Ishikawa (cell line): ENCODE results near the gene HTR2A.

ENCODE experiments used
- CEBPB ChIP-seq: IDR thresholded peaks from 2 replicates; pipeline ENCODE4 v1.6.1; 2012
- EGR1 ChIP-seq: IDR thresholded peaks from 2 replicates; pipeline ENCODE4 v1.6.1; 2012
- EP300 ChIP-seq: IDR thresholded peaks from 2 replicates; pipeline ENCODE4 v1.6.1; 2012; ENCODE audit warnings: borderline replicate concordance
- FOXM1 ChIP-seq: IDR thresholded peaks from 2 replicates; pipeline ENCODE4 v1.6.1; 2012; ENCODE audit warnings: low read depth, borderline replicate concordance
- NFIC ChIP-seq: IDR thresholded peaks from 2 replicates; pipeline ENCODE4 v1.6.1; 2012
- RAD21 ChIP-seq: IDR thresholded peaks from 2 replicates; pipeline ENCODE4 v1.6.1; 2012; ENCODE audit warnings: low read depth
- TAF1 ChIP-seq: IDR thresholded peaks from 2 replicates; pipeline ENCODE4 v1.6.1; 2012; ENCODE audit warnings: low read depth, mild to moderate bottlenecking
- TCF12 ChIP-seq: IDR thresholded peaks from 2 replicates; pipeline ENCODE4 v1.6.1; 2012; ENCODE audit warnings: low read depth
- TEAD4 ChIP-seq: IDR thresholded peaks from 2 replicates; pipeline ENCODE4 v1.6.1; 2012
- YY1 ChIP-seq: IDR thresholded peaks from 2 replicates; pipeline ENCODE4 v1.6.1; 2012; ENCODE audit warnings: low read depth
- ZBTB7A ChIP-seq: IDR thresholded peaks from 2 replicates; pipeline ENCODE4 v1.6.1; 2012; ENCODE audit warnings: low read depth
- TF ChIP-seq, protein P1 (sequence below): IDR thresholded peaks from 2 replicates; pipeline ENCODE4 v1.6.1; 2012; ENCODE audit warnings: low read depth, mild to moderate bottlenecking
- TF ChIP-seq, protein P2 (sequence below): IDR thresholded peaks from 2 replicates; pipeline ENCODE4 v1.6.1; 2012
- TF ChIP-seq, protein P3 (sequence below): IDR thresholded peaks from 2 replicates; pipeline ENCODE4 v1.6.1; 2012

DNA sequence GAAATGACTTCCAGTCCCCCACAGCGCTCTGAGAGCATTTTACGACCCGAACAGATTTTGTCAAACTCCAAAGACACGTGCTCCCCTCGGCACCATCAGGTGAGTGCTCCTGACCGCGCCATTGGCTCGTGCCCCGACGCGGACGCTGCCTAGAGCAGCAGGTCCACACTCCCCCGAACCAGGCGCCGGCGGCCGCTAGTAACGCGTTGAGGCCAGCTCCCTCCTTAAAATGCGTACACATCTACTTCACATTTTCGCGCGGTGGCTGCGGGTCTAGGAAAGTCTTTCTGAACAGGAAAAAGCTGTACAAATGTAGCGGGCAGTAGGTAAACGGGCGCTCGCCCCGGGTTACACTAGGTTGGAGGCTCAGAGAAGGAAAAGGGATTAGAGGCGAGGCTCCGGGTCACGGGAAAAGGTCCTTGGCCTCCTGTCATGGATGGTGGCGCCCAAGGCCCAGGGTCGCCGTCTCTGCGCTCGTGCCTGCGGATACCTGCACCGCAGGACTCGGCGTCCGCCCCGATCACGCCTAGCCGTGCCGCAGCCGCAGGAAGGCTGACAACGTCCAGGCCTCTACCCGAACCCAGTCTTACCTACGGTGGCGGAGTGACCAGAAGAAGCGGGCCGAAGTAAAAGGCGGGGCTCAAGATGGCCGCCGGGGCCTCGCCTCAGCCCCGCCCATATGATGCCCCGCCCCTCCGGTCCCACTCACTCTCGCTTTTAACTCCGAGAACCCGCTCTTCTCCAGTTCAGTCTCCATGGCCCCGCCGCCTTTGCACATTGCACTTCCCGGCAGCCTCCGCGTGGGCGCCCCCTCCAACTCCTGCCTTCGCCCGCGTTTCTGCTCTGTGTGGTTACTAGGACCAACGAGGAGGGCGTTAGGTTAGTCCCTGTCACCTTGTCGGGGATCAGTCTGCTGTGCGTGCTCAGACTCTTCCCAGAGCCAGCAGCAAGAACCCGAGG lies 100.1 kb downstream of the HTR2A start, which contains the start of gene ESD:
- TF ChIP-seq CEBPB (no peak), NFIC (no peak), RAD21 (no peak), TAF1 (peak; percentile 67), EP300 (no peak), EGR1 (0 out of 2 replicates have a peak, but pooled peaks have one; percentile 3), TCF12 (no peak), YY1 (peak; percentile 92), ZBTB7A (no peak), TEAD4 (no peak), FOXM1 (no peak)
- TF ChIP-seq, protein P1, sequence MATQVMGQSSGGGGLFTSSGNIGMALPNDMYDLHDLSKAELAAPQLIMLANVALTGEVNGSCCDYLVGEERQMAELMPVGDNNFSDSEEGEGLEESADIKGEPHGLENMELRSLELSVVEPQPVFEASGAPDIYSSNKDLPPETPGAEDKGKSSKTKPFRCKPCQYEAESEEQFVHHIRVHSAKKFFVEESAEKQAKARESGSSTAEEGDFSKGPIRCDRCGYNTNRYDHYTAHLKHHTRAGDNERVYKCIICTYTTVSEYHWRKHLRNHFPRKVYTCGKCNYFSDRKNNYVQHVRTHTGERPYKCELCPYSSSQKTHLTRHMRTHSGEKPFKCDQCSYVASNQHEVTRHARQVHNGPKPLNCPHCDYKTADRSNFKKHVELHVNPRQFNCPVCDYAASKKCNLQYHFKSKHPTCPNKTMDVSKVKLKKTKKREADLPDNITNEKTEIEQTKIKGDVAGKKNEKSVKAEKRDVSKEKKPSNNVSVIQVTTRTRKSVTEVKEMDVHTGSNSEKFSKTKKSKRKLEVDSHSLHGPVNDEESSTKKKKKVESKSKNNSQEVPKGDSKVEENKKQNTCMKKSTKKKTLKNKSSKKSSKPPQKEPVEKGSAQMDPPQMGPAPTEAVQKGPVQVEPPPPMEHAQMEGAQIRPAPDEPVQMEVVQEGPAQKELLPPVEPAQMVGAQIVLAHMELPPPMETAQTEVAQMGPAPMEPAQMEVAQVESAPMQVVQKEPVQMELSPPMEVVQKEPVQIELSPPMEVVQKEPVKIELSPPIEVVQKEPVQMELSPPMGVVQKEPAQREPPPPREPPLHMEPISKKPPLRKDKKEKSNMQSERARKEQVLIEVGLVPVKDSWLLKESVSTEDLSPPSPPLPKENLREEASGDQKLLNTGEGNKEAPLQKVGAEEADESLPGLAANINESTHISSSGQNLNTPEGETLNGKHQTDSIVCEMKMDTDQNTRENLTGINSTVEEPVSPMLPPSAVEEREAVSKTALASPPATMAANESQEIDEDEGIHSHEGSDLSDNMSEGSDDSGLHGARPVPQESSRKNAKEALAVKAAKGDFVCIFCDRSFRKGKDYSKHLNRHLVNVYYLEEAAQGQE: no peak
- TF ChIP-seq, protein P2, sequence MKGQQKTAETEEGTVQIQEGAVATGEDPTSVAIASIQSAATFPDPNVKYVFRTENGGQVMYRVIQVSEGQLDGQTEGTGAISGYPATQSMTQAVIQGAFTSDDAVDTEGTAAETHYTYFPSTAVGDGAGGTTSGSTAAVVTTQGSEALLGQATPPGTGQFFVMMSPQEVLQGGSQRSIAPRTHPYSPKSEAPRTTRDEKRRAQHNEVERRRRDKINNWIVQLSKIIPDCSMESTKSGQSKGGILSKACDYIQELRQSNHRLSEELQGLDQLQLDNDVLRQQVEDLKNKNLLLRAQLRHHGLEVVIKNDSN: peak; percentile 88
- TF ChIP-seq, protein P3, sequence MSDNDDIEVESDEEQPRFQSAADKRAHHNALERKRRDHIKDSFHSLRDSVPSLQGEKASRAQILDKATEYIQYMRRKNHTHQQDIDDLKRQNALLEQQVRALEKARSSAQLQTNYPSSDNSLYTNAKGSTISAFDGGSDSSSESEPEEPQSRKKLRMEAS: peak; percentile 98
